Hematopoietic multipotent progenitor cell (in vitro differentiated cells): ENCODE results near the gene IRF4. TPM values are rescaled to one million over a fixed set of nuclear protein-coding genes. Genes with fewer than 3 reads are reported as not detected.
A peak's percentile ranks its signal among the peaks of the same experiment; 100 is the strongest.

Experiments used
- DNase-seq, 3 donors: peaks; one replicate each; pipeline ENCODE4 v3.0.0-alpha.2; 2011 to 2015; ENCODE audit warnings: low read depth in 2 of 3, low spot score in 2 of 3
- total RNA-seq: library from RNA; depleted of rRNA; stranded (reverse); fragments of >200 nt; gene quantifications from one replicate; pipeline ENCODE4 v1.2.3, GENCODE V29; 2012

IRF4 gene
- total RNA-seq, 1 donor, result 0.81 TPM

- no peak for DNase-seq
Measured at GRCh38 chr6:395432-396125, 4.0 kb downstream of the IRF4 start.

GRCh38 chr6:396126-396520 is 4.6 kb downstream of the IRF4 start:
- no peak for DNase-seq

DNA sequence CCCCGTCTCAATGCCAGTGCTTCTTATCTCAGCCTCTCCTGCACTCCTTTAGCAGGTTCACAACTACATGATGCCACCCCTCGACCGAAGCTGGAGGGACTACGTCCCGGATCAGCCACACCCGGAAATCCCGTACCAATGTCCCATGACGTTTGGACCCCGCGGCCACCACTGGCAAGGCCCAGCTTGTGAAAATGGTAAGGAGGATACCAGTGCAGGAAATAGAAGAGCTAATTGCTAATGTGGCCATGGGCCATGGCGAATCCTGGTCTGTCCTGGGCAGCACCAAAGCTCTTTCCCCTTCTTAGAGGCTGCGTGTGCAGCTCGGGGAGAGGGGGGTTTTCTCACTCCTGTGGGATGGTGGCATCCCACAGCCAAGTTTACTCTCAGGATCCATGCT is 5.5 kb downstream of the IRF4 start:
- no peak for DNase-seq

GRCh38 chr6:397604-398003 is 6.1 kb downstream of the IRF4 start:
- DNase-seq, result no peak

- no peak for DNase-seq
Measured at GRCh38 chr6:398065-398464, 6.5 kb downstream of the IRF4 start.

DNA sequence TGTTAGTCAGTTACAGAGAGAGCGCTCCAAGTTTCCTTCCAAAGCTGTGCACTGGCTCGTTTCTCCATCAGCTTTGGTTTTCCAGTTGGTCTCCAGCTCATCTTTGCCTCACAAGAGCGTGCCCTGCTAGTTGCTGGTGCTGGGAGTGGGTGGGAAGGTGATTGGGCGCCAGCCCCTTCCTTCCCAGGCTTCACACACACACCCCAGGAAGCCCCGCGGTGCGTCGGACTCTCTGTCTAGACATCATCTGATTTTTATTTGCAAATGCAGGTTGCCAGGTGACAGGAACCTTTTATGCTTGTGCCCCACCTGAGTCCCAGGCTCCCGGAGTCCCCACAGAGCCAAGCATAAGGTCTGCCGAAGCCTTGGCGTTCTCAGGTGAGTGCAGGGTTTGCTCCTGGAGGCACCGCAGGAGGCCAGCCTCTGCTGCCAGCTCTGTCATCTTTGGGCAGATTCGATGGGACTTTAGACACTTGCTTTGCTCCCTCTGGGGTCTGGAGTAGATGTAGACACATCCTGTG is 7.1 kb downstream of the IRF4 start:
- no peak for DNase-seq

DNA sequence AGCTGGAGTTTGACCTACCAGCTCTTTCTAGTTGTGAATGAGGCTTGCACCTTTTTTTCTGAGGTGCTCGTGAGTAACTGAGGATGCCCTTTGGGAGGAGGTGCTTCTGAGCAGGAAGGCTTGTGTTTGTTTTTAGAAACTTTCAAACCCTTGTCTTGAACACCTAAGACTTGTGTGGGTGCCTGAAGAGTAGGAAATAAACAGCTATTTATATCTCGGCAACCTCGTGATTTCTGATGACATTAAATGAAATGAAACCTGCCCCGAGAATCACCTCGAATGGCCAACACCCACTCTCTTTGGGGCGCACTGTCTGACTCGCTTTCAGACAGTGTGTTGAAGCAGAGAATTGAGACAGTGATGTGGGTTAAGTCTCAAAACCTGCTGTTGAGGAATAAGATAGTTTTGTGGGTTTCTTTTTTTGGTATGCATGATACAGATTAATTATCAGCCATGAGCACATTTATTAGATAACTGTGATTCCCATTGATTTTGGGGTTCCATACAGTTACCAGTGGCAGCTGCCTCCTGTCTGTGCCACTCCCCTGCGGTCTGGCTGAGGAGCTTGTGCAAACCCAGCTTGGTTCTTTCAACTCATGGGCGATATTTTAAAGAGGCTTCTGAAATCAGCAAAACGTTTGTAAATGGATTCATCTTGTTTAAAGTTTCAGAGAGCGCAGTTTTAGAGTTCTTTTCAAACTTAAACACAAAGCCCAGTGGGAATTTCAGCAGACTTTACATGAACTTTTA is 8.4 kb downstream of the IRF4 start:
- DNase-seq, result no peak

- DNase-seq, result no peak
Measured at GRCh38 chr6:400815-401214, 9.3 kb downstream of the IRF4 start.

DNA sequence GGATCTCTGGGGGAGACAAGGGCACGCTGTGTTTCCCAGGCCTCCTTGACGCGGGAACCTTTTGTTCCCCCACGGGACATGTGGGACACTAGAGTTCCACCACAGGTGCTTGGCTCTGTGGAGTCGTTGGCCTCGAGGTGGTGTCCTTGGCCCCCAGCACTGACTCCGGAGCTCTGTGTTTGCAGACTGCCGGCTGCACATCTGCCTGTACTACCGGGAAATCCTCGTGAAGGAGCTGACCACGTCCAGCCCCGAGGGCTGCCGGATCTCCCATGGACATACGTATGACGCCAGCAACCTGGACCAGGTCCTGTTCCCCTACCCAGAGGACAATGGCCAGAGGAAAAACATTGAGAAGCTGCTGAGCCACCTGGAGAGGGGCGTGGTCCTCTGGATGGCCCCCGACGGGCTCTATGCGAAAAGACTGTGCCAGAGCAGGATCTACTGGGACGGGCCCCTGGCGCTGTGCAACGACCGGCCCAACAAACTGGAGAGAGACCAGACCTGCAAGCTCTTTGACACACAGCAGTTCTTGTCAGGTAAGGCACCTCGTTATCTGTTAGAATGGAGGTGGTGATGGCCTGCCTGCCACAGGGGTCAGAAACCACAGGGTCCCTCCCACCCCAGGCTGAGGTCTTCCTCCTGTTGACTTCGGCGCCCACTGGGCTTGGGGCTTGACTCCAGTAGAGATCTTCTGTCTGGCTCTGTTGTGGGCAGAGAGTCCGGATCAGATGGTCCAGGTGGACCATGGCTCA is 9.9 kb downstream of the IRF4 start:
- DNase-seq, result no peak

- DNase-seq, result no peak
Measured at GRCh38 chr6:401994-402640, 10.6 kb downstream of the IRF4 start.

DNA sequence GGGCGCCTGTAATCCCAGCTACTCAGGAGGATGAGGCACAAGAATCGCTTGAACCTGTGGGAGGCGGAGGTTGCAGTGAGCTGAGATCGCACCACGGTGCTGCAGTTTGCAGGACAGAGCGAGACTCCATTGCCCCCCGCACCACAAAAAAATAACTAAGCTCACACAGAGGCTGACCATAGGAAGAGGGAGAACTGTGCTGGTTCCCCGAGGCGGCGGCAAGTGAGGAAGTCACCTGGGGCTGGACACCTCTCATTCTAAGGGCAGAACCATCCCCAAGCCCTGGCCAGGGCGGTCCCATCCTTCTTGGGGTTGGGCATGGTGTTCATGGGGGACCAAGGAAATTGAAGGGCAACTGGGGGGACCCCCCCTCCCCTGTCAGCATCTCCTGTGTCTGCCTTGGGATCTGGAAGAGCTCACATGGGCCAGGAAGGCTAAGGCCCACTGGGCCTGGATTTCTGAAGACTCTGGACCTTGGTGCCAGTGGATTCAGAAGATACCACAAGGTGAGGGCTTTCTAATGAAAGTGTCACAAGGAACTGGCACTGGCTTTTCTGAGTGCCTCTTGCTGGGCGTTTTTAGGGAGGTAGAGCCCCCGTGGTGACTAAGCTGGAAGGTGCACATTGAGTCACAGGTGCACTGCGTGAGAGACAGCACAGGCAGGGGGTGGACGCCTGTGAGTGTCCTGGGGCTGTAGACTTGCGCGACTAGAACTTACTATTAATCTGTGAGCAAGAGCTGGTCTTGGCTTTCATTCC is 11.5 kb downstream of the IRF4 start:
- DNase-seq, result no peak

GRCh38 chr6:403659-404655 is 12.4 kb downstream of the IRF4 start:
- DNase-seq, result no peak

- DNase-seq, result no peak
Measured at GRCh38 chr6:404685-405423, 13.3 kb downstream of the IRF4 start.

GRCh38 chr6:408148-408547 is 16.6 kb downstream of the IRF4 start:
- DNase-seq, result no peak

- DNase-seq, result peak in 2 of 3 donors; percentile 58 to 70
Measured at GRCh38 chr6:408599-409102, 17.1 kb downstream of the IRF4 start.

GRCh38 chr6:409370-409972 is 17.9 kb downstream of the IRF4 start:
- no peak for DNase-seq

- DNase-seq, result no peak
Measured at GRCh38 chr6:410555-411395, 19.2 kb downstream of the IRF4 start.
